GM23338 (cell line): ENCODE data around the gene HSPB6.

Source experiments
- CREB1 ChIP-seq: fragments of 250-450 bp; sonication (Bioruptor Pico); IDR thresholded peaks from 2 replicates; pipeline ENCODE4 v1.5.0; 2020; ENCODE audit warnings: low read depth, mild to moderate bottlenecking, moderate library complexity
- ETS1 ChIP-seq: IDR thresholded peaks from 2 replicates; pipeline ENCODE4 v1.6.1; 2016; ENCODE audit warnings: antibody characterized with exemption
- EZH2 ChIP-seq: fragments of 200-600 bp; sonication (generic); IDR thresholded peaks from one replicate; pipeline ENCODE4 v1.8.0; 2017; ENCODE audit warnings: antibody characterized with exemption, mild to moderate bottlenecking, low read depth; ENCODE audit not compliant: unreplicated experiment
- EZH2phosphoT487 ChIP-seq: fragments of 200-600 bp; sonication (generic); IDR thresholded peaks from one replicate; pipeline ENCODE4 v1.8.1; 2018; ENCODE audit warnings: antibody characterized with exemption; ENCODE audit not compliant: unreplicated experiment
- NANOG ChIP-seq: IDR thresholded peaks from 2 replicates; pipeline ENCODE4 v1.6.1; 2016; ENCODE audit warnings: antibody characterized with exemption, borderline replicate concordance
- POLR2AphosphoS5 ChIP-seq: IDR thresholded peaks from 2 replicates; pipeline ENCODE4 v1.6.1; 2016; ENCODE audit warnings: antibody characterized with exemption, low read depth
- REST ChIP-seq: IDR thresholded peaks from one replicate; pipeline ENCODE4 v1.6.1; 2018; ENCODE audit warnings: antibody characterized with exemption; ENCODE audit not compliant: unreplicated experiment
- ZNF114 ChIP-seq: fragments of 250-450 bp; sonication (Bioruptor Pico); IDR thresholded peaks from 2 replicates; pipeline ENCODE4 v1.5.0; 2020; ENCODE audit warnings: mild to moderate bottlenecking, moderate library complexity
- TF ChIP-seq, protein P1 (sequence below), 2 experiments: fragments of 200-600 bp in 1 of 2; sonication (generic) in 1 of 2; conservative IDR thresholded peaks; 2 replicates each; pipeline versions ENCODE4 v1.5.1 to v1.6.1; 2016 to 2017; ENCODE audit warnings: antibody characterized with exemption in 2 of 2, low read depth in 2 of 2, mild to moderate bottlenecking in 2 of 2, moderate library complexity in 1 of 2
- TF ChIP-seq, protein P2 (sequence below): fragments of 250-450 bp; sonication (Bioruptor Pico); IDR thresholded peaks from 2 replicates; pipeline ENCODE4 v1.5.0; 2020; ENCODE audit warnings: mild to moderate bottlenecking, moderate library complexity

DNA sequence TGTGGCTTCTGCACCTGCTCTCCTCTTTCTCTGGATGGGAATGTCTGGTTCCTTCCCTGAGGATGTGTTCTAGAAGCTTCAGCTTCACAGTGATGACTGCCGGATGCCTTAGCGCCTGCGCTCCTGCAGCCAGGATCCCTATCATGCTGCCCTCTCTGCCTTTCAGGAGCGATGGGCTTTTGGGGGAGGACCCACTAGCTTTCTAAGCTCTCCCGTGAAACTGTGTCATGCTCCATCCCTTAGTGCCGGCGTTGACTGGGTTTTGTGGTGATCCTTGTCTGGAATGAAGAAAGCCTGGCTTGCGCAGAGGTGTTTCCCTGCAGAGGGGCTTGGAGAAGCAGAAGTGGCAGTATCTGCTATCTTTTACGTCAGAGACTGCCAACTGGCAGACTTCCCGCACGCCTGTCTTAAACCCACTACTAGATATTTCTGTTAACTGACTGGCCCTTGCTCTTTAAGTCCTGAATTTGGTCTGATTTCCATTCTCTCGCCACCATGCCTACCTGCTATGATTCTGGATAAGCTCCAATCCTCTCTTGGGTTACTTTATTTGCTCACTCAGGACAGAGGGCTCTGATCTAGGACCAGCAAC lies 42.8 kb downstream of the HSPB6 start:
- TF ChIP-seq CREB1 (CRISPR knock-in tag): no peak
- TF ChIP-seq, protein P1, sequence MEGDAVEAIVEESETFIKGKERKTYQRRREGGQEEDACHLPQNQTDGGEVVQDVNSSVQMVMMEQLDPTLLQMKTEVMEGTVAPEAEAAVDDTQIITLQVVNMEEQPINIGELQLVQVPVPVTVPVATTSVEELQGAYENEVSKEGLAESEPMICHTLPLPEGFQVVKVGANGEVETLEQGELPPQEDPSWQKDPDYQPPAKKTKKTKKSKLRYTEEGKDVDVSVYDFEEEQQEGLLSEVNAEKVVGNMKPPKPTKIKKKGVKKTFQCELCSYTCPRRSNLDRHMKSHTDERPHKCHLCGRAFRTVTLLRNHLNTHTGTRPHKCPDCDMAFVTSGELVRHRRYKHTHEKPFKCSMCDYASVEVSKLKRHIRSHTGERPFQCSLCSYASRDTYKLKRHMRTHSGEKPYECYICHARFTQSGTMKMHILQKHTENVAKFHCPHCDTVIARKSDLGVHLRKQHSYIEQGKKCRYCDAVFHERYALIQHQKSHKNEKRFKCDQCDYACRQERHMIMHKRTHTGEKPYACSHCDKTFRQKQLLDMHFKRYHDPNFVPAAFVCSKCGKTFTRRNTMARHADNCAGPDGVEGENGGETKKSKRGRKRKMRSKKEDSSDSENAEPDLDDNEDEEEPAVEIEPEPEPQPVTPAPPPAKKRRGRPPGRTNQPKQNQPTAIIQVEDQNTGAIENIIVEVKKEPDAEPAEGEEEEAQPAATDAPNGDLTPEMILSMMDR (conservative IDR thresholded peaks at IDR 0.05; ENCODE audit: low read depth in 2 of 2): no peak
- no peak for TF ChIP-seq EZH2phosphoT487
- no peak for TF ChIP-seq EZH2
- TF ChIP-seq ZNF114: no peak
- TF ChIP-seq POLR2AphosphoS5: no peak
- TF ChIP-seq, protein P2, sequence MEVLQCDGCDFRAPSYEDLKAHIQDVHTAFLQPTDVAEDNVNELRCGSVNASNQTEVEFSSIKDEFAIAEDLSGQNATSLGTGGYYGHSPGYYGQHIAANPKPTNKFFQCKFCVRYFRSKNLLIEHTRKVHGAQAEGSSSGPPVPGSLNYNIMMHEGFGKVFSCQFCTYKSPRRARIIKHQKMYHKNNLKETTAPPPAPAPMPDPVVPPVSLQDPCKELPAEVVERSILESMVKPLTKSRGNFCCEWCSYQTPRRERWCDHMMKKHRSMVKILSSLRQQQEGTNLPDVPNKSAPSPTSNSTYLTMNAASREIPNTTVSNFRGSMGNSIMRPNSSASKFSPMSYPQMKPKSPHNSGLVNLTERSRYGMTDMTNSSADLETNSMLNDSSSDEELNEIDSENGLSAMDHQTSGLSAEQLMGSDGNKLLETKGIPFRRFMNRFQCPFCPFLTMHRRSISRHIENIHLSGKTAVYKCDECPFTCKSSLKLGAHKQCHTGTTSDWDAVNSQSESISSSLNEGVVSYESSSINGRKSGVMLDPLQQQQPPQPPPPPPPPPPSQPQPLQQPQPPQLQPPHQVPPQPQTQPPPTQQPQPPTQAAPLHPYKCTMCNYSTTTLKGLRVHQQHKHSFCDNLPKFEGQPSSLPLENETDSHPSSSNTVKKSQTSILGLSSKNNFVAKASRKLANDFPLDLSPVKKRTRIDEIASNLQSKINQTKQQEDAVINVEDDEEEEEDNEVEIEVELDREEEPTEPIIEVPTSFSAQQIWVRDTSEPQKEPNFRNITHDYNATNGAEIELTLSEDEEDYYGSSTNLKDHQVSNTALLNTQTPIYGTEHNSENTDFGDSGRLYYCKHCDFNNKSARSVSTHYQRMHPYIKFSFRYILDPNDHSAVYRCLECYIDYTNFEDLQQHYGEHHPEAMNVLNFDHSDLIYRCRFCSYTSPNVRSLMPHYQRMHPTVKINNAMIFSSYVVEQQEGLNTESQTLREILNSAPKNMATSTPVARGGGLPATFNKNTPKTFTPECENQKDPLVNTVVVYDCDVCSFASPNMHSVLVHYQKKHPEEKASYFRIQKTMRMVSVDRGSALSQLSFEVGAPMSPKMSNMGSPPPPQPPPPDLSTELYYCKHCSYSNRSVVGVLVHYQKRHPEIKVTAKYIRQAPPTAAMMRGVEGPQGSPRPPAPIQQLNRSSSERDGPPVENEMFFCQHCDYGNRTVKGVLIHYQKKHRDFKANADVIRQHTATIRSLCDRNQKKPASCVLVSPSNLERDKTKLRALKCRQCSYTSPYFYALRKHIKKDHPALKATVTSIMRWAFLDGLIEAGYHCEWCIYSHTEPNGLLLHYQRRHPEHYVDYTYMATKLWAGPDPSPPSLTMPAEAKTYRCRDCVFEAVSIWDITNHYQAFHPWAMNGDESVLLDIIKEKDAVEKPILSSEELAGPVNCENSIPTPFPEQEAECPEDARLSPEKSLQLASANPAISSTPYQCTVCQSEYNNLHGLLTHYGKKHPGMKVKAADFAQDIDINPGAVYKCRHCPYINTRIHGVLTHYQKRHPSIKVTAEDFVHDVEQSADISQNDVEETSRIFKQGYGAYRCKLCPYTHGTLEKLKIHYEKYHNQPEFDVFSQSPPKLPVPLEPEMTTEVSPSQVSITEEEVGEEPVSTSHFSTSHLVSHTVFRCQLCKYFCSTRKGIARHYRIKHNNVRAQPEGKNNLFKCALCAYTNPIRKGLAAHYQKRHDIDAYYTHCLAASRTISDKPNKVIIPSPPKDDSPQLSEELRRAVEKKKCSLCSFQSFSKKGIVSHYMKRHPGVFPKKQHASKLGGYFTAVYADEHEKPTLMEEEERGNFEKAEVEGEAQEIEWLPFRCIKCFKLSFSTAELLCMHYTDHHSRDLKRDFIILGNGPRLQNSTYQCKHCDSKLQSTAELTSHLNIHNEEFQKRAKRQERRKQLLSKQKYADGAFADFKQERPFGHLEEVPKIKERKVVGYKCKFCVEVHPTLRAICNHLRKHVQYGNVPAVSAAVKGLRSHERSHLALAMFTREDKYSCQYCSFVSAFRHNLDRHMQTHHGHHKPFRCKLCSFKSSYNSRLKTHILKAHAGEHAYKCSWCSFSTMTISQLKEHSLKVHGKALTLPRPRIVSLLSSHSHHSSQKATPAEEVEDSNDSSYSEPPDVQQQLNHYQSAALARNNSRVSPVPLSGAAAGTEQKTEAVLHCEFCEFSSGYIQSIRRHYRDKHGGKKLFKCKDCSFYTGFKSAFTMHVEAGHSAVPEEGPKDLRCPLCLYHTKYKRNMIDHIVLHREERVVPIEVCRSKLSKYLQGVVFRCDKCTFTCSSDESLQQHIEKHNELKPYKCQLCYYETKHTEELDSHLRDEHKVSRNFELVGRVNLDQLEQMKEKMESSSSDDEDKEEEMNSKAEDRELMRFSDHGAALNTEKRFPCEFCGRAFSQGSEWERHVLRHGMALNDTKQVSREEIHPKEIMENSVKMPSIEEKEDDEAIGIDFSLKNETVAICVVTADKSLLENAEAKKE: no peak
- no peak for TF ChIP-seq REST
- no peak for TF ChIP-seq ETS1
- TF ChIP-seq NANOG: no peak
